GM19452 (cell line): ENCODE data around the gene ARHGAP24.
"Not testable (repeated sequence)": the region's sequence is repeated elsewhere in the genome, so short reads cannot be mapped to it uniquely, and the experiment has no call there.

Experiments used
- ATAC-seq: cut with Tn5 transposase; IDR thresholded peaks from one replicate; pipeline ENCODE4 v1.9.1; 2021; ENCODE audit not compliant: unreplicated experiment

Gene ARHGAP24

GRCh38 chr4:85889314-85889713 lies 414.4 kb downstream of the ARHGAP24 start:
- ATAC-seq: no peak

GRCh38 chr4:85895755-85896154 lies 420.8 kb downstream of the ARHGAP24 start:
- no peak for ATAC-seq

- no peak for ATAC-seq
Measured at GRCh38 chr4:85898231-85898630, 423.3 kb downstream of the ARHGAP24 start.

DNA sequence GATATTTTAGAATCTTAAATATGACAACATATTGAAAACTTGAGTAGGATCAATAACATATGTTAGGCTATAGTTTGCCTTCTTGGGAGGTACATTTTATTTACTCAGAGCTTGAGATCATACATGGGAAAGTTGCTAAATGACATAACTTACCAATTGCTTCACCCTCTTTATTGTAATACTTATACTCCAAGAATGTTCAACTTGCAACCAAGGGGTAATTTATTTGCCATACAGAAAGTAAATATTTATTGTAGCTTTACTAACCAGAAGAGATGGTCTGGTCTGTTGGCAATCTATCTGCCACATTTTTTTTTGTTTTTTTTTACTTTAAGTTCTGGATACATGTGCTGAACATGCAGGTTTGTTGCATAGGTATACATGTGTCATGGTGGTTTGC lies 426.6 kb downstream of the ARHGAP24 start:
- ATAC-seq: no peak

DNA sequence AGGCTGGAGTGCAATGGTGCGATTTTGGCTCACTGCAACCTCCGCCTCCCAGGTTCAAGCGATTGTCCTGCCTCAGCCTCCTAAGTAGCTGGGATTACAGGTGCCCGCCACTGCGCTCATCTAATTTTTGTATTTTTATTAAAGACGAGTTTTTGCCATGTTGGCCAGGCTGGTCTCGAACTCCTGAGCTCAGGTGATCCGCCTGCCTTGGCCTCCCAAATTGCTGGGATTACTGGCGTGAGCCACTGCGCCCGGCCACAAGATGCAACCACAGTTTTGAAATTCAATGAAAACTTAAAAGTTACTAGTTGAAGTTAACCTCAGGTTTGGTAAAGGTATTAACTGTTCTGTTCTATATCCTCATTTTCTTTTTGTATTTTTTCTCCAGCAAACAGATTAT lies 427.7 kb downstream of the ARHGAP24 start:
- not testable (repeated sequence) for ATAC-seq

DNA sequence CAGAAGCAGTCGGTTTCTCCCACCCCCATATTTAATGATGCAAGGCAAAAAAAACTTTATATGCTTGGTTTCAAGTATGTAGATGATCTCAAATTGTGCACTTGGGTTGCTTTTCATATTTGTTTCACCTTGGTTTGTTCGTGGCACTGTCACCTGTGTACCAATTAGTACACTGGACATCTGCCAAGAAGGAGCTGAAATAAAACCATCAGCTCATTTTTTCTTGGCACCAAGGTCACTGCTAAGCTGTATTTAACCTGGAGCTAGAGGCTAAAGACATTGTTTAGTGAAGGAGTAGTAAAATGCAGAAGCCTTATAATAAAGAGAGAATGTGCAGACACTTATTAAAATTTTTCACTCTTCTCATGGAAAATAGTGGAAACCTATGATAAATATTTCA lies 430.8 kb downstream of the ARHGAP24 start:
- no peak for ATAC-seq

- no peak for ATAC-seq
Measured at GRCh38 chr4:85907001-85907400, 432.1 kb downstream of the ARHGAP24 start.

- no peak for ATAC-seq
Measured at GRCh38 chr4:85909851-85910250, 434.9 kb downstream of the ARHGAP24 start.

- no peak for ATAC-seq
Measured at GRCh38 chr4:85910985-85911384, 436.0 kb downstream of the ARHGAP24 start.

GRCh38 chr4:85913931-85914694 lies 439.2 kb downstream of the ARHGAP24 start:
- ATAC-seq: no peak

DNA sequence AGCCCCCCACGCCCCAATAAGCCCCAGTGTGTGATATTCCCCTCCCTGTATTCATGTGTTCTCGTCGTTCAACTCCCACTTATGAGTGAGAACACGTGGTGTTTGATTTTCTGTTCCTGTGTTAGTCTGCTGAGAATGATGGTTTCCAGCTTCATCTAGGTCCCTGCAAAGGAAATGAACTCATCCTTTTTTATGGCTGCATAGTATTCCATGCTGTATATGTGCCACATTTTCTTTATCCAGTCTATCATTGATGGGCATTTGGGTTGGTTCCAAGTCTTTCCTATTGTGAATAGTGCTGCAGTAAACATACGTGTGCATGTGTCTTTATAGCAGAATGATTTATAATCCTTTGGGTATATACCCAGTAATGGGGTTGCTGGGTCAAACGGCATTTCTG lies 440.6 kb downstream of the ARHGAP24 start:
- not testable (repeated sequence) for ATAC-seq

DNA sequence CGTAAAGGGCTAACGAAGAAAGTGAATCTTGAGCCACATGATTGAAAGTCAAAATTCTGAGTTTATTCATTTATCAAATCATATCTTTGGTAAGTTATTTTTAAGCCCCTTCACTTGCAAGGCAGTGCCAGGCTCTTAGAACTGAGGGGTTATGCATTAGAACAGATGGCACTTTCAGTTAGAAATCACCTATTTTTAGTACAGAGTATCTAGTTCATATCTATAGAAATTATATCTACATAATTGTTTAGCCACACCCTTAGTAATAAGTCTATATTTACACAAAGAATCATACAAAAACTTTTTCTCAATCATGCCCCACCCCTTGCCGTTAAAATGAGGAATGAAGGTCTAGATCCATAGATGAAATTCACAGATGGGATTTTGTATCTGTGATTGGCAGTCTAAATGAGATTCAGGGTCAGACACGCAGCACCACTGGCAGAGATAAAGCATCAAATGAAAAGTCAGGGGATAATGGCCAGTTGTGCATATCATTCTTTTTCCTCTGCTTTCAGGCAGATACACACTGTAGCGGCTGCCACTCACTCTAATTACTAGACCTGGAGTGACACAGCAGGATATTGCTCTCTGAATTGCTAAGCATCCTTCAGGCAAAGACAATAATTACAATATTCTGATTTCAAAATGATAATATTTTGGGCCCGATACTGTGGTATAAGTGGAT lies 444.4 kb downstream of the ARHGAP24 start:
- no peak for ATAC-seq

GRCh38 chr4:85925071-85925470 lies 450.1 kb downstream of the ARHGAP24 start:
- no peak for ATAC-seq

DNA sequence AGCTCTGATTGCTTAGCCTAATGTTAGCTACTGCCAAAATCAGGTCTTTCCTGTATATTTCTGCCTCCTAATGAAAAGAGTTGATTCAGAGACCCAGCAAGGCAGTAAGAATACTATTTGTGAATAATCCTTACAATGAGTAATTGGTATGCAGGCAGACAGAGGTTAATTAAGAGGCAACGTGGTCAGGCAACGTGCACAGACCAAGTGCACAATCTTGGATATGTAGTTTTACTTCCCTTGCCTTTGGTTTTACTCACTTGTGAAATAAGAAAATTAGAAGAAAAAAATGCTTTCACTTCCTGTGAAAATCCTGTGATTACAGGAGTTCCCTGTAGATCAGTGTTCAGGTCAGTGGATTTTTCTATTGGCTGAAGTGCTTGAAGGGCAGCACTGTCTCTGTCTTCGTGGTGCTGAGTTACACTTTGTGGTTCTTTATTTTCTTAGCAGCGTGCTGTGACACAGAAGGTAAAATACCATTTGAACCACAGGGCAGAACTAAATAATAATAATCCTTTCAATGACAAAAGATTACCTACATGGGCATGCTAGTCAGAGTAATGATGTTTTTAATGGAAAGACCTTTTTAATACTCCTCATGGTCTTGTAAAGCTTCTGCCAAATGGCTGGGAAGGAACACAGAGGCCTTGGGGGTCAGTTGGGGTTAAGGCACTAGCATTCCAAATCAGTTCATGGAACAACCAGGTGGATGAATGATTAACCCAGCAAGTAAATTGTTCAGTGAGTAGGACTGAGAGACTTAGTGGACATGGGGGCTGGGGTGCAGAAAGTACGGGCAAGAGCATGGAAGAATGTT lies 454.0 kb downstream of the ARHGAP24 start:
- peak; percentile 68 for ATAC-seq

DNA sequence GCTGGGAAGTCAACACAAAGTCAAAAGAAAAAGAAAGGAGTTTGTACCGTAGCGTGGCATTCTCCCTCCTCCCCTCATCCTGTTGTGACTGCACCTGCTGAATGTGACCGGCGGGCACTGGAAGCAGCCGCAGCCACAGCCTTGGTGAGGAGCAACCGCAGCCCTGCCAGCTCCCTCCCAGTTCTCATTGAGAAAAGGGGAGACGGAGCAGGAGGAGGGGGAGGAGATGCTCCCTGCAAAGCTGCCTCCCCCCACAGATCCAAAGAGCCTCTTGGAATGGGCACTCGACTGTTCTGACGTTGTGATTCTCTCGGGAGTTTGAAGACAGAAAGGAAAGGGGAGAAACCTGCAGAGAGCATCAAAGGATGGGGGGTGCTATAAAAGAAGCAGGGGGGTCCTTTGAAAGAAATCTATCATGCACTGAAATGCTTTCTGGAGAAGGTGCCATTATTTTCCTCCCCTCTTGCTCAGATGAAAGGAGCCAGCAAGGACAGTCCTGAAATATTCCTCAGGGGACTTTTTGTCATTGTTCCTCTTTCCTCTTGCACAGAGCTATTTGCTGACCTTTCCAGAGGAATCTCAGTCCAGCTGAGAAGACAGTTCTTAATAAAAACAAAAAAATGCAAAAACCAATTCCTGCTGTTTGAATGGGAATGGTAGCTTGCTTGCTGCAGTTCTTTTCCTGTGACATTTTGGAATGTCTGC lies 455.2 kb downstream of the ARHGAP24 start:
- no peak for ATAC-seq

DNA sequence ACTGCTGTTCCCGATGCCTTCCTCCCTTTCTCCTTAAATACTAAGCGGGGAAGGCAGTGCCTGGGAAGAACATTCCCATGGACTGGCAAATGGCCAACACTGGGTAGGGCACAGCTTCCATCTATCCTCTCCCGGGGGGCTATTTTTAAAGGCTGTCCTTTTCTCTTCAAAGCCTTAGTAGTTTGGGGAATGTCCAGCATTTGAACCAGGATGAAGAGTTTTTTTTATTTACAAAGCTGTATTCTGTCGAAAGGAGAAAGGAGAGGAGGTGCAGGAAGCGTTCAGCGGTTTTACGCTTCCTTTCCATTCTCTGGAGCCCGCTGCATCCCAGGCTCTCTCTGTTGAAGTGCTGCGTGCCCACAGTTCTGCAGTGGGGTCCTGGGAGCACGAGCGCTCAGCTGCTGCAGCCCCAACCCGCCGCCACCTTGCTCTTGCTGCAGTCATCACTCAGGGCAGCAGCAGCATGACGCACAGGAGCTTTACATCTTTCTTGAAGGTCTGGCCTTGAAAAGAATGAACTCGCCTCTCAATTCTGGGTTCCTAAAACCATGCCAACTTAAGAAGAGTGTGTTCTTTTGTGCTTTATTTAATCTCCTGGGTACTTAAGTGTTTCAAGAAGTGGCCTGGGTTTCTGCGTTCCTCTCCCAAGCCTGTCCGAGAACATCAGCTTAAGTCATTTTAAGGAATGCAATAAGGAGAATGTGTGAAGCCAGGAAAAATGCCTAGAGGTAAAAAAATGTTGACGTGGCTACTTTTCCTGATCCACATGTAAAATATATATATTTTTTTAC lies 457.7 kb downstream of the ARHGAP24 start:
- no peak for ATAC-seq

DNA sequence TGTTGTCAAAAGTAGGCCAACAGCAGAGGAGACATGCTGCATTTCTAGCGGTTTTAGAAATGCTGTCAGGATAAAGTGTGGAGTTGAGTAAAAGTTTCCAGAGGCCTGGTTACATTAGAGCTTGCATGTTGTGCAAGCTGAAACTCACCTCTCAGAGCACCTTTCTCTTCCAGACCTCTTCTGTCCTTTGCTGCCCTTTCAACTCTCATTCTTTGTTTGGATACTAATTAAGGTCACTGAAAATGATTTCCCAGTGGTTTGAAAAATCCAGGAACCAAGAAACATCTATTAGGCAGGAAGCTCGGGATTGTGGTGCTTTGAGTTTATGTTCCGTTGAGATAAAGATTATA lies 458.3 kb downstream of the ARHGAP24 start:
- ATAC-seq: no peak

DNA sequence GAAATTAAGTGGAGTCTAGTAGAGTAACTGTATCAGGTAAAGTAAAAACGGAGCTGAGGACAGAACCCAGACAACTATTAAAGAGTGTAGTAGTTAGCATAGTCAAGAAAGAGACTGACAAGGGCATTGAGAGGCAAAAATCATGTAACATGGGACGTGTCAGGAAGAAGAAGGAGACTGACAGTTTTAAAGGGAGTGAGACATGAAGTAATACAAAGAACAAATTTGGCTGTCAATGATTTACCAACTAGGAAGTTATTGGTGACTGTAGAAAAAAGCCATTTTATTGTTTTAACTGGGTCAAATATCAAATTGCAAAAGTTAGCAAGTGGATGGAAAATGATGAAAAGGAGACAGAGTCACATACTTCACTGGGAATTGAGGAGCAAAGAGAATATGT lies 462.6 kb downstream of the ARHGAP24 start:
- no peak for ATAC-seq

DNA sequence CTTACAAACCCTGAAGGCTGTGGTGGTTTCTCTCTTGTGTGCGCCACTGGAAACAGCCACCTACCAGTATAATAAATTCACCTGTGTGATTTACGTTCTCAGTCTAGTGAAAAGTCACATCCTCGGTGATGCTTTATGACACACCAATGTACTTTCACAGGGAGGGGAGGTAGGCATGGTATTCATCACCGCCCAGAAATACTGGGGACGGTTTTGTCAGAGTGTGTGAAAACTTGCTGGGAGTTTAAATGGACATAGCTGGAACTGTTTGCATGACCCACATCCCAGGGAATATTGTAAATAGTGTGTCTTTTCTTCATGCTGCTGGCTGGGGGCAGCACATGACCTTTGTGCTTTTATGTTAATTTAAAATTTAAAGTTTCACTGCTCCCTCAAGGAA lies 463.1 kb downstream of the ARHGAP24 start:
- ATAC-seq: no peak

DNA sequence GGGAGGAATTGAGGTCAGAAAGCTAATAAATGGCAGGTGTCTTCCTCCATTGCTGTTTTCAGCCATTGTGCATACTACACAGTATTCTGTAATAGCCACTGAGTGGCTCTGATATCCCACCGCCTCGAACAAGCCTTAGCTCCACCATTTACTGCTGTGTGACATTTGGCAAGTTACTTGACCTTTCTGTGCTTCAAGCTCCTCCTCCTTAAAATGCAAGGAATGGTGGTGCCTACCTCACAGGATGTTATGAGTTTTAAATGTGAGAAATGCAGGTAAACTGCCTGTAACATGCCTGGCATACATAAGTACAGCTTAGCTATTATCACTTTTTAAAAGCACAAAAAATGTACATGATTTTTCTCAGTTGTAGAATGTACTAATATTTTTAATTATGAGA lies 464.0 kb downstream of the ARHGAP24 start:
- ATAC-seq: no peak
